Measurements from ENCODE around the gene BCOR. TPM values are rescaled to one million over a fixed set of nuclear protein-coding genes. Genes with fewer than 3 reads are reported as not detected.

Gene BCOR
- total RNA-seq, 2 experiments from 2014 or later = 48.0 to 64.3 TPM

DNA sequence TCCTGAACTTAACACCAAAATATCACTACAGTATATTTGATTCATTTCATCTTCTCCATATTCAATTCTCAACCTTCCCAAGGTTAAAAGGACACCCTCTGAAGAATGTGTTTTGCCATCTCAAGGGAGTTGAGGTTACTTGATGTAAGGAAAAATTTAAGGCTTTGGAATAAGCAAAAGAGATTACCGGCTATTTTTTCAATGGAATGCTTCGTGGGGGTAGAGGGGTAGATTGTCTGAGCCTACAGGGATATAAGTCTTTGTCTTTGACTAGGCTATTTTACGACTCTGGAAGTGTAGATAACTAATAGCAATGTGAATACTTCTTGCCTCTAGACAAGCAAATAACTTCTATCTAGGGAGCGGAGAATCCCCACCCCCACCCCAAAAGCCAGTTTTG is 78.2 kb downstream of the BCOR start:
- no peak overlapping the region for H3K4me2 ChIP-seq (ENCODE audit: low read length)
- BruUV-seq (replicated peaks) = no TSS peak
- no peak overlapping the region for H3K4me3 ChIP-seq (ENCODE audit: low read depth, low read length, poor library complexity, severe bottlenecking)
- no peaks in the 10 kb centered on the region for H4K20me1 ChIP-seq (ENCODE audit: insufficient read depth, low read length)
- peaks cover 12% of the 10 kb centered on the region for H3K4me1 ChIP-seq (ENCODE audit: insufficient read depth, low read length, poor library complexity, severe bottlenecking)
- no peak overlapping the region for H2AFZ ChIP-seq (ENCODE audit: low read length)
- no peaks in the 10 kb centered on the region for H3K9me2 ChIP-seq (ENCODE audit: insufficient read depth, low read length)
- H3K36me3 ChIP-seq (ENCODE audit: insufficient read depth, low read length) = no peaks in the 10 kb centered on the region; the same call in 1 of the 2 replicates
- intact Hi-C loops (cut with micrococcal nuclease; ENCODE audit: unreplicated experiment) = no loop called here
- ChIA-PET POLR2A (interaction anchor here (0.5 to 0.7 kb wide), 3 partner anchors 67 to 242 kb away, joined by 4 read pairs; no protein-coding TSS in a partner anchor), CTCF (ENCODE audit: unreplicated experiment) (no interaction called here)
- no peak overlapping the region for H3K27ac ChIP-seq (ENCODE audit: low read depth, low read length, poor library complexity, severe bottlenecking)
- no peaks in the 10 kb centered on the region for H3K79me2 ChIP-seq (ENCODE audit: insufficient read depth, low read depth, low read length)
- no peak for TF ChIP-seq EZH2phosphoT487 (IDR thresholded peaks at IDR 0.05; ENCODE audit: borderline replicate concordance, low read depth, low read length)
- TF ChIP-seq, protein P1, sequence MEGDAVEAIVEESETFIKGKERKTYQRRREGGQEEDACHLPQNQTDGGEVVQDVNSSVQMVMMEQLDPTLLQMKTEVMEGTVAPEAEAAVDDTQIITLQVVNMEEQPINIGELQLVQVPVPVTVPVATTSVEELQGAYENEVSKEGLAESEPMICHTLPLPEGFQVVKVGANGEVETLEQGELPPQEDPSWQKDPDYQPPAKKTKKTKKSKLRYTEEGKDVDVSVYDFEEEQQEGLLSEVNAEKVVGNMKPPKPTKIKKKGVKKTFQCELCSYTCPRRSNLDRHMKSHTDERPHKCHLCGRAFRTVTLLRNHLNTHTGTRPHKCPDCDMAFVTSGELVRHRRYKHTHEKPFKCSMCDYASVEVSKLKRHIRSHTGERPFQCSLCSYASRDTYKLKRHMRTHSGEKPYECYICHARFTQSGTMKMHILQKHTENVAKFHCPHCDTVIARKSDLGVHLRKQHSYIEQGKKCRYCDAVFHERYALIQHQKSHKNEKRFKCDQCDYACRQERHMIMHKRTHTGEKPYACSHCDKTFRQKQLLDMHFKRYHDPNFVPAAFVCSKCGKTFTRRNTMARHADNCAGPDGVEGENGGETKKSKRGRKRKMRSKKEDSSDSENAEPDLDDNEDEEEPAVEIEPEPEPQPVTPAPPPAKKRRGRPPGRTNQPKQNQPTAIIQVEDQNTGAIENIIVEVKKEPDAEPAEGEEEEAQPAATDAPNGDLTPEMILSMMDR (conservative IDR thresholded peaks at IDR 0.05; ENCODE audit: low read length) = no peak
- H3K9me3 ChIP-seq (ENCODE audit: low read length) = no peaks in the 10 kb centered on the region
- DNase-seq (ENCODE audit: low spot score) = no peak

DNA sequence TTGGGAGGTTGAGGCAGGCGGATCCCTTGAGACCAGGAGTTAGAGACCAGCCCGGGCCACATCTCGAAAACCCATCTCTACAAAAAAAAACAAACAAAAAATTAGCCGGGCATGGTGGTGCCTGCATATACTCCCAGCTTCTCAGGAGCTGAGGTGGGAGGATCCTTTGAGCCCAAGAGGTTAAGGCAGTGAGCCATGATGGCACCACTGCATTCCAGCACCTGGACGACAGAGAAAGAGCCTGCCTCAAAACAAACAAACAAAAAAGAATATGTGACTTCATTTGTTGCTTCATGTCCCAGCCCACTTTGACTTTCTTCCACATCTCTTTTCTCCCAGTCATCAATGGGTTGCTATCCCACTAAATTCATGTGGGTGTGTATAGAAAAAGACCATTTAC is 79.7 kb downstream of the BCOR start:
- ChIA-PET POLR2A (interaction anchor here (0.5 kb wide), 1 partner anchor 81 kb away, joined by 3 read pairs; no protein-coding TSS in a partner anchor), CTCF (ENCODE audit: unreplicated experiment) (no interaction called here)
- intact Hi-C loops (cut with micrococcal nuclease; ENCODE audit: unreplicated experiment) = no loop called here
- no TSS peak for BruUV-seq (replicated peaks)
- no peak for TF ChIP-seq EZH2phosphoT487 (IDR thresholded peaks at IDR 0.05; ENCODE audit: borderline replicate concordance, low read depth, low read length)
- TF ChIP-seq, protein P1 (conservative IDR thresholded peaks at IDR 0.05; ENCODE audit: low read length) = no peak
- H3K36me3 ChIP-seq (ENCODE audit: insufficient read depth, low read length) = no peaks in the 10 kb centered on the region; the same call in 1 of the 2 replicates
- no peak overlapping the region for H3K4me3 ChIP-seq (ENCODE audit: low read depth, low read length, poor library complexity, severe bottlenecking)
- no peak overlapping the region for H2AFZ ChIP-seq (ENCODE audit: low read length)
- H3K79me2 ChIP-seq (ENCODE audit: insufficient read depth, low read depth, low read length) = no peaks in the 10 kb centered on the region
- H3K9me2 ChIP-seq (ENCODE audit: insufficient read depth, low read length) = no peaks in the 10 kb centered on the region
- DNase-seq (ENCODE audit: low spot score) = no peak
- no peaks in the 10 kb centered on the region for H4K20me1 ChIP-seq (ENCODE audit: insufficient read depth, low read length)
- no peak overlapping the region for H3K27ac ChIP-seq (ENCODE audit: low read depth, low read length, poor library complexity, severe bottlenecking)
- H3K9me3 ChIP-seq (ENCODE audit: low read length) = no peaks in the 10 kb centered on the region
- H3K4me2 ChIP-seq (ENCODE audit: low read length) = no peak overlapping the region
- peaks cover 22% of the 10 kb centered on the region for H3K4me1 ChIP-seq (ENCODE audit: insufficient read depth, low read length, poor library complexity, severe bottlenecking)

DNA sequence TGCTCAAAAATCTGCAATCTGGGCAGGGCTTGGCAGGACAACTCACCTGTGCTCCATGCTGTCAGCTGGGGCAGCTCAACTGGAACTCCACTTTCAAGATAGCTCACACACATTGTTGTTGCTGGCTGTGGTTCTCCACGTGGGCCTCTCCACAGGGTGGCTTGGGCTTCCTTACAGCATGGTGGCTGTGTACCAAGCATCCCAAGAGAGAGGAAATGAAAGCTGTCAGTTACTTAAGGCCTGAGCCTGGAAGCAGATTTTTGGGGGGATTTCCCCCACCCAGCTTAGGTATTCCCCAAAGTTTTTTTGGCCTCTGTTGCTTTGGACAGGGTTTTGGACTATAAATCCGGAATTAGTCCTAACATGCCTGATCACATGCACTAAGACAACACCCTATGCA is 81.0 kb downstream of the BCOR start:
- peaks cover 20% of the 10 kb centered on the region for H3K4me1 ChIP-seq (ENCODE audit: insufficient read depth, low read length, poor library complexity, severe bottlenecking)
- H2AFZ ChIP-seq (ENCODE audit: low read length) = no peak overlapping the region
- intact Hi-C loops (cut with micrococcal nuclease; ENCODE audit: unreplicated experiment) = no loop called here
- H4K20me1 ChIP-seq (ENCODE audit: insufficient read depth, low read length) = no peaks in the 10 kb centered on the region
- no peak overlapping the region for H3K4me2 ChIP-seq (ENCODE audit: low read length)
- ChIA-PET CTCF (ENCODE audit: unreplicated experiment) (no interaction called here), POLR2A (interaction anchor here (0.6 to 0.7 kb wide), 2 partner anchors 11 to 214 kb away, joined by 3 to 4 read pairs; no protein-coding TSS in a partner anchor)
- no TSS peak for BruUV-seq (replicated peaks)
- no peak for DNase-seq (ENCODE audit: low spot score)
- H3K36me3 ChIP-seq (ENCODE audit: insufficient read depth, low read length) = no peaks in the 10 kb centered on the region; the same call in 1 of the 2 replicates
- no peak overlapping the region for H3K4me3 ChIP-seq (ENCODE audit: low read depth, low read length, poor library complexity, severe bottlenecking)
- no peak for TF ChIP-seq EZH2phosphoT487 (IDR thresholded peaks at IDR 0.05; ENCODE audit: borderline replicate concordance, low read depth, low read length)
- TF ChIP-seq, protein P1 (conservative IDR thresholded peaks at IDR 0.05; ENCODE audit: low read length) = no peak
- no peak overlapping the region for H3K27ac ChIP-seq (ENCODE audit: low read depth, low read length, poor library complexity, severe bottlenecking)
- no peaks in the 10 kb centered on the region for H3K9me3 ChIP-seq (ENCODE audit: low read length)
- no peaks in the 10 kb centered on the region for H3K9me2 ChIP-seq (ENCODE audit: insufficient read depth, low read length)
- no peaks in the 10 kb centered on the region for H3K79me2 ChIP-seq (ENCODE audit: insufficient read depth, low read depth, low read length)
